Heart right ventricle (tissue), 16 donors: ENCODE data around the gene PRPF19. TPM values are rescaled to one million over a fixed set of nuclear protein-coding genes. Genes with fewer than 3 reads are reported as not detected.

Experiments used
- ATAC-seq, 8 donors: fragments of 200-7000 bp; cut with Tn5 transposase; one replicate each; pipeline ENCODE4 v1.9.1; 2020; ENCODE audit warnings: mild to moderate bottlenecking in 8 of 8, moderate library complexity in 8 of 8, moderate number of reproducible peaks in 1 of 8
- DNase-seq, 2 donors: peaks; one replicate each; pipeline ENCODE4 v3.0.0-alpha.2; 2020
- H3K27ac ChIP-seq, 10 donors: fragments of 200-600 bp; sonication (generic) in 2 of 10; one replicate each; pipeline versions ENCODE4 v1.5.0 to v1.8.0; 2020 to 2022; ENCODE audit warnings: mild to moderate bottlenecking in 3 of 10
- H3K27me3 ChIP-seq, 7 donors: fragments of 200-600 bp; one replicate each; pipeline ENCODE4 v1.8.0; 2021 to 2022; ENCODE audit warnings: mild to moderate bottlenecking in 2 of 7
- H3K36me3 ChIP-seq, 9 donors: fragments of 200-600 bp; sonication (generic) in 1 of 9; one replicate each; pipeline versions ENCODE4 v1.5.0 to v1.8.0; 2020 to 2022; ENCODE audit warnings: mild to moderate bottlenecking in 2 of 9
- H3K4me1 ChIP-seq, 9 donors: fragments of 200-600 bp; sonication (generic) in 1 of 9; one replicate each; pipeline versions ENCODE4 v1.5.0 to v1.8.0; 2020 to 2022; ENCODE audit warnings: mild to moderate bottlenecking in 4 of 9
- H3K4me3 ChIP-seq, 10 donors: fragments of 200-600 bp; sonication (generic) in 2 of 10; one replicate each; pipeline versions ENCODE4 v1.5.0 to v1.8.0; 2020 to 2022; ENCODE audit warnings: mild to moderate bottlenecking in 7 of 10, moderate library complexity in 2 of 10
- H3K9me3 ChIP-seq, 11 donors: fragments of 200-600 bp in 10 of 11; sonication (generic) in 2 of 11; one replicate each; pipeline versions ENCODE4 v1.5.0 to v1.8.0; 2013 to 2022; ENCODE audit warnings: mild to moderate bottlenecking in 2 of 11, control low read depth in 1 of 11, moderate library complexity in 1 of 11
- WGBS, 2 donors: extraction: QIAGEN DNeasy Blood & Tissue Kit; methylation state at CpG; one replicate each; pipeline ENCODE4 v1.1.7; 2013; ENCODE audit warnings: inconsistent platforms in 1 of 2; 5-methylcytosine and 5-hydroxymethylcytosine counted together
- intact Hi-C, 10 donors: fragments of 100-400 bp; cut with DNase I; formaldehyde crosslinking; loops; one replicate each; pipeline versions ENCODE4 v1.11.1 to v1.14.2; 2022
- polyA plus RNA-seq, 2 donors: library from polyadenylated mRNA; stranded (reverse); fragments of 200-250 nt; gene quantifications; one replicate each; pipeline ENCODE4 v1.2.3, GENCODE V29; 2013
- total RNA-seq, 10 donors: library from RNA; stranded (reverse); fragmentation: NEBNext Ultra II Directional in 3 of 10; extraction: Animal tissue kit (Norgen Biotek cat#: 25700) in 3 of 10; gene quantifications; one replicate each; pipeline versions ENCODE4 v1.2.1 to v1.2.4, GENCODE V29; 2021 to 2023
- TF ChIP-seq, protein P1 (sequence below), 9 donors: fragments of 200-600 bp; sonication (generic) in 2 of 9; IDR thresholded peaks; one replicate each; pipeline versions ENCODE4 v1.5.0 to v1.8.0; 2021 to 2022; ENCODE audit warnings: antibody characterized with exemption in 9 of 9, mild to moderate bottlenecking in 5 of 9, moderate library complexity in 1 of 9
- donor health status: Arrhythmogenic right ventricular cardiomyopathy.
- donor health status: ischemic (EF 13 %, LVEDD 7.1; RV severe dilation, severe dysfunction).
- donor health status: healthy with polysubstance abuse.
- donor health status: DM: no; HTN: yes; CAD: no.
- donor health status: DM: no; HTN: no; CAD: no.
- donor health status: ischemic (EF 25% LVEDD 6.9; RV normal size, moderate dysfunction).
- donor health status: ischemic (EF 25% LVEDD 5.7; RV mildly dilated, moderate dysfunction).
- donor health status: healthy.
- donor health status: DM: yes; HTN: yes; CAD: no.
- donor health status: Ischemic cardiomyopathy.
- donor health status: ischemic (EF 35%, LVEDD 5.7; RV mildly dilated, moderate dysfunction).
- donor health status: nonischemic (EF 11% LVEDD 7.7; RV severe dilation, severe dysfunction).
- donor health status: DM: yes; HTN: yes; CAD: no.
- donor health status: PGD.
- donor health status: ischemic (EF 29% LVEDD 5.4; RV normal size, mild dysfunction).
- donor health status: nonischemic (EF 23%, LVEDD 6.1; RV moderate dilation, normal function).

The PRPF19 gene
- total and polyA plus RNA-seq, 12 donors: 32.0 to 53.0 (median 40.1) TPM

DNA sequence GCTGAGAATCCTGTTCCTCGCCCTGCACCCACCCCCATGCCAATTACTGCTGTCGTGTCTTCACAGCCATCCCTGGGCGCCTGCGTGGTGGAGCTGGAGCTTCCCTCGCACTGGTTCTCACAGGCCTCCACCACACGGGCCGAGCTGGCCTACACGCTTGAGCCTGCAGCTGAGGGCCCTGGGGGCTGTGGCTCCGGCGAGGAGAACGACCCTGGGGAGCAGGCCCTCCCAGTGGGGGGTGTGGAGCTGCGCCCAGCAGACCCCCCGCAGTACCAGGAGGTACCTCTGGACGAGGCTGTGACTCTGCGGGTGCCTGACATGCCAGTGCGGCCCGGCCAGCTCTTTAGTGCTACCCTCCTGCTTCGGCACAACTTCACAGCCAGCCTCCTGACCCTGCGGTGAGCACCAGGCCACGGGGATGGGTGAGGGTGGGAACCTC lies 22.2 kb upstream of the PRPF19 start:
- peaks cover 0 to 42% (median 12%) of the 10 kb centered on the region in 7 donors for H3K27me3 ChIP-seq
- H3K4me1 ChIP-seq: peaks cover 4 to 24% (median 21%) of the 10 kb centered on the region in 9 donors
- ATAC-seq: no peak
- H3K4me3 ChIP-seq: no peak overlapping the region
- TF ChIP-seq, protein P1, sequence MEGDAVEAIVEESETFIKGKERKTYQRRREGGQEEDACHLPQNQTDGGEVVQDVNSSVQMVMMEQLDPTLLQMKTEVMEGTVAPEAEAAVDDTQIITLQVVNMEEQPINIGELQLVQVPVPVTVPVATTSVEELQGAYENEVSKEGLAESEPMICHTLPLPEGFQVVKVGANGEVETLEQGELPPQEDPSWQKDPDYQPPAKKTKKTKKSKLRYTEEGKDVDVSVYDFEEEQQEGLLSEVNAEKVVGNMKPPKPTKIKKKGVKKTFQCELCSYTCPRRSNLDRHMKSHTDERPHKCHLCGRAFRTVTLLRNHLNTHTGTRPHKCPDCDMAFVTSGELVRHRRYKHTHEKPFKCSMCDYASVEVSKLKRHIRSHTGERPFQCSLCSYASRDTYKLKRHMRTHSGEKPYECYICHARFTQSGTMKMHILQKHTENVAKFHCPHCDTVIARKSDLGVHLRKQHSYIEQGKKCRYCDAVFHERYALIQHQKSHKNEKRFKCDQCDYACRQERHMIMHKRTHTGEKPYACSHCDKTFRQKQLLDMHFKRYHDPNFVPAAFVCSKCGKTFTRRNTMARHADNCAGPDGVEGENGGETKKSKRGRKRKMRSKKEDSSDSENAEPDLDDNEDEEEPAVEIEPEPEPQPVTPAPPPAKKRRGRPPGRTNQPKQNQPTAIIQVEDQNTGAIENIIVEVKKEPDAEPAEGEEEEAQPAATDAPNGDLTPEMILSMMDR (IDR thresholded peaks at IDR 0.05): no peak
- H3K27ac ChIP-seq: no peak overlapping the region
- whole genome bisulfite sequencing, 2 donors: 95% methylated on average over 20 of the region's 20 CpGs
- no peak for DNase-seq
- intact Hi-C loops: no loop called here
- H3K36me3 ChIP-seq: peaks cover 0 to 25% (median 0%) of the 10 kb centered on the region in 9 donors
- no peaks in the 10 kb centered on the region for H3K9me3 ChIP-seq

GRCh38 chr11:60927600-60927999 lies 21.2 kb upstream of the PRPF19 start:
- H3K4me3 ChIP-seq: no peak overlapping the region
- intact Hi-C loops: no loop called here
- no peak overlapping the region for H3K27ac ChIP-seq
- H3K9me3 ChIP-seq: no peaks in the 10 kb centered on the region
- peaks cover 4 to 29% (median 22%) of the 10 kb centered on the region in 9 donors for H3K4me1 ChIP-seq
- ATAC-seq: no peak
- WGBS, 2 donors: 87 to 89% methylated on average over 16 of the region's 16 CpGs
- DNase-seq: no peak
- peaks cover 0 to 46% (median 12%) of the 10 kb centered on the region in 7 donors for H3K27me3 ChIP-seq
- TF ChIP-seq, protein P1 (IDR thresholded peaks at IDR 0.05): no peak
- peaks cover 0 to 33% (median 6%) of the 10 kb centered on the region in 9 donors for H3K36me3 ChIP-seq

DNA sequence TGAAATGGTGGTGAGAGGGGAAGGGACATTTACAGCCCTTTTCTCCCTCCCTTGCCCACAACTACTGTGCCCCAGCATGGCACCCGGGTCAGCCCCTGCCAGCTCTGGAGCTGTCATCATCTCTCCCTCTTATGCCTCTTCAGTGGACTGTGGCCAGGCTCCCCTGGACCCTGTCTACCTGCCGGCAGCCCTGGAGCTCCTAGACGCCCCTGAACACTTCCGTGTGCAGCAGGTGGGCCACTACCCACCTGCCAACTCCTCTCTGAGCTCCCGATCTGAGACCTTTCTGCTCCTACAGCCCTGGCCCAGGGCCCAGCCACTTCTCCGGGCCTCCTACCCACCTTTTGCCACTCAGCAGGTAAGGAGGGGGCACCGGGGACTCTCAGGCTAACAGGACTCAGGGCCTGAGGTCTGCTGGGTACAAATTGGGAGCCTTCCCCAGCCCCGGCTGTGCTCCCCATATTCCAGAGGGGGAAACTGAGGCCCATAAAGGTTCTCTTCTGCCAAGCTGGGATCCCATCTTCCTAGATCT lies 20.7 kb upstream of the PRPF19 start:
- TF ChIP-seq, protein P1 (IDR thresholded peaks at IDR 0.05): no peak
- Histone ChIP-seq H3K36me3 (peaks cover 0 to 36% (median 9%) of the 10 kb centered on the region in 9 donors), H3K9me3 (no peaks in the 10 kb centered on the region), H3K27ac (no peak overlapping the region), H3K27me3 (peaks cover 0 to 46% (median 12%) of the 10 kb centered on the region in 7 donors), H3K4me1 (peaks cover 4 to 29% (median 22%) of the 10 kb centered on the region in 9 donors), H3K4me3 (no peak overlapping the region)
- ATAC-seq: no peak
- intact Hi-C loops: no loop called here
- 91 to 94% methylated on average over 8 of the region's 8 CpGs for WGBS, 2 donors
- no peak for DNase-seq

GRCh38 chr11:60926500-60926899 lies 20.1 kb upstream of the PRPF19 start:
- Histone ChIP-seq H3K27me3 (peaks cover 0 to 46% (median 12%) of the 10 kb centered on the region in 7 donors), H3K36me3 (peaks cover 0 to 36% (median 16%) of the 10 kb centered on the region in 9 donors), H3K27ac (no peak overlapping the region), H3K4me3 (no peak overlapping the region), H3K9me3 (no peaks in the 10 kb centered on the region), H3K4me1 (peaks cover 4 to 29% (median 22%) of the 10 kb centered on the region in 9 donors)
- WGBS, 2 donors: 95% methylated on average over 8 of the region's 8 CpGs
- TF ChIP-seq, protein P1 (IDR thresholded peaks at IDR 0.05): no peak
- ATAC-seq (no peak), DNase-seq (no peak)
- intact Hi-C loops: no loop called here
